SK-N-SH treated with all-trans-retinoic acid at 6 μM for 48 hours (cell line): ENCODE measurements around the gene ZNF814.
"Not testable (repeated sequence)": the region's sequence is repeated elsewhere in the genome, so short reads cannot be mapped to it uniquely, and the experiment has no call there.

Experiments used
- ATAC-seq: fragments of 200-7000 bp; cut with Tn5 transposase; 3 replicates; pipeline ENCODE4 v1.9.1; 2020; ENCODE audit warnings: mild to moderate bottlenecking, moderate library complexity
- ARNTL ChIP-seq: fragments of 450-650 bp; formaldehyde crosslinking; IDR thresholded peaks from 2 replicates; pipeline ENCODE4 v1.5.0; 2020; ENCODE audit warnings: low read depth, mild to moderate bottlenecking, moderate library complexity, borderline replicate concordance
- BACH2 ChIP-seq: fragments of 250-450 bp; sonication (Bioruptor Pico); IDR thresholded peaks from 2 replicates; pipeline ENCODE4 v1.9.0; 2021; ENCODE audit warnings: mild to moderate bottlenecking, borderline replicate concordance
- CREB5 ChIP-seq: fragments of 250-450 bp; sonication (Bioruptor Pico); IDR thresholded peaks from 2 replicates; pipeline ENCODE4 v1.5.1; 2020; ENCODE audit warnings: low read depth, mild to moderate bottlenecking, moderate library complexity
- CSDC2 ChIP-seq: fragments of 250-450 bp; sonication (Bioruptor Pico); IDR thresholded peaks from 2 replicates; pipeline ENCODE4 v1.5.0; 2020; ENCODE audit warnings: mild to moderate bottlenecking, moderate library complexity
- CSRNP3 ChIP-seq: fragments of 250-450 bp; sonication (Bioruptor Pico); IDR thresholded peaks from 2 replicates; pipeline ENCODE4 v1.5.1; 2021; ENCODE audit warnings: mild to moderate bottlenecking, moderate library complexity
- ESRRG ChIP-seq: fragments of 250-450 bp; sonication (Bioruptor Pico); IDR thresholded peaks from 2 replicates; pipeline ENCODE4 v1.6.1; 2021; ENCODE audit warnings: mild to moderate bottlenecking
- GLIS3 ChIP-seq: fragments of 250-450 bp; sonication (Bioruptor Pico); IDR thresholded peaks from 2 replicates; pipeline ENCODE4 v1.5.0; 2020; ENCODE audit warnings: mild to moderate bottlenecking, moderate library complexity
- ISL1 ChIP-seq: fragments of 250-450 bp; sonication (Bioruptor Pico); IDR thresholded peaks from 2 replicates; pipeline ENCODE4 v2.1.2; 2022; ENCODE audit warnings: mild to moderate bottlenecking, moderate library complexity
- OSR1 ChIP-seq: fragments of 250-450 bp; sonication (Bioruptor Pico); IDR thresholded peaks from 2 replicates; pipeline ENCODE4 v1.8.0; 2022; ENCODE audit warnings: moderate library complexity, mild to moderate bottlenecking, inconsistent platforms
- PATZ1 ChIP-seq: fragments of 250-450 bp; sonication (Bioruptor Pico); IDR thresholded peaks from 2 replicates; pipeline ENCODE4 v1.8.0; 2020; ENCODE audit warnings: mild to moderate bottlenecking, moderate library complexity, borderline replicate concordance
- PPARA ChIP-seq: fragments of 250-450 bp; sonication (Bioruptor Pico); IDR thresholded peaks from 2 replicates; pipeline ENCODE4 v1.5.0; 2020; ENCODE audit warnings: mild to moderate bottlenecking, borderline replicate concordance
- RARB ChIP-seq: fragments of 250-450 bp; sonication (Bioruptor Pico); IDR thresholded peaks from 2 replicates; pipeline ENCODE4 v1.8.0; 2021; ENCODE audit warnings: mild to moderate bottlenecking, moderate library complexity
- SNAI2 ChIP-seq: fragments of 250-450 bp; sonication (Bioruptor Pico); IDR thresholded peaks from 2 replicates; pipeline ENCODE4 v1.5.0; 2020; ENCODE audit warnings: mild to moderate bottlenecking, moderate library complexity
- TOX ChIP-seq: fragments of 250-450 bp; sonication (Bioruptor Pico); IDR thresholded peaks from 2 replicates; pipeline ENCODE4 v1.8.0; 2021; ENCODE audit warnings: mild to moderate bottlenecking, moderate library complexity, borderline replicate concordance
- ZFP3 ChIP-seq: fragments of 250-450 bp; sonication (Bioruptor Pico); IDR thresholded peaks from 2 replicates; pipeline ENCODE4 v1.5.0; 2020; ENCODE audit warnings: mild to moderate bottlenecking, moderate library complexity
- ZFP30 ChIP-seq: fragments of 450-650 bp; formaldehyde crosslinking; IDR thresholded peaks from 2 replicates; pipeline ENCODE4 v1.5.0; 2022; ENCODE audit warnings: mild to moderate bottlenecking, moderate library complexity
- ZNF565 ChIP-seq: fragments of 450-650 bp; formaldehyde crosslinking; conservative IDR thresholded peaks from 2 replicates; pipeline ENCODE4 v1.5.0; 2020; ENCODE audit warnings: low read depth, mild to moderate bottlenecking, moderate library complexity

The ZNF814 gene

GRCh38 chr19:57812226-57812625 lies 76.6 kb downstream of the ZNF814 start:
- TF ChIP-seq TOX (CRISPR knock-in tag), result no peak
- TF ChIP-seq SNAI2 (CRISPR knock-in tag), result no peak
- no peak for TF ChIP-seq RARB (CRISPR knock-in tag)
- no peak for TF ChIP-seq ZFP3 (CRISPR knock-in tag)
- TF ChIP-seq GLIS3 (CRISPR knock-in tag), result no peak
- TF ChIP-seq ZNF565 (CRISPR knock-in tag), result no peak
- no peak for TF ChIP-seq OSR1 (CRISPR knock-in tag)
- TF ChIP-seq CSRNP3 (CRISPR knock-in tag), result no peak
- no peak for TF ChIP-seq ESRRG (CRISPR knock-in tag)
- TF ChIP-seq ISL1 (CRISPR knock-in tag), result no peak
- no peak for ATAC-seq

GRCh38 chr19:57810410-57811295 lies 78.2 kb downstream of the ZNF814 start:
- ATAC-seq, result not testable (repeated sequence)

- TF ChIP-seq BACH2 (CRISPR knock-in tag) (no peak), ZFP30 (no peak), ESRRG (CRISPR knock-in tag) (no peak), CSRNP3 (CRISPR knock-in tag) (no peak)
- ATAC-seq, result no peak
Observed at GRCh38 chr19:57807541-57807940, 81.3 kb downstream of the ZNF814 start.

- peak; percentile 88 for ATAC-seq
- TF ChIP-seq PATZ1 (CRISPR knock-in tag), result no peak
- TF ChIP-seq CREB5 (CRISPR knock-in tag), result no peak
- no peak for TF ChIP-seq CSRNP3 (CRISPR knock-in tag)
- no peak for TF ChIP-seq ARNTL (CRISPR knock-in tag)
Observed at GRCh38 chr19:57803594-57804325, 85.1 kb downstream of the ZNF814 start.

- ATAC-seq, result no peak
- TF ChIP-seq PPARA (no peak), ZFP3 (CRISPR knock-in tag) (no peak), CSDC2 (CRISPR knock-in tag) (no peak)
- TF ChIP-seq, all 23 proteins: peak for 0
Observed at GRCh38 chr19:57803265-57803593, 85.6 kb downstream of the ZNF814 start.
